ENCODE measurements around the gene ARL6IP4.
"Not testable (repeated sequence)": the region's sequence is repeated elsewhere in the genome, so short reads cannot be mapped to it uniquely, and the experiment has no call there.

ARL6IP4 gene

DNA sequence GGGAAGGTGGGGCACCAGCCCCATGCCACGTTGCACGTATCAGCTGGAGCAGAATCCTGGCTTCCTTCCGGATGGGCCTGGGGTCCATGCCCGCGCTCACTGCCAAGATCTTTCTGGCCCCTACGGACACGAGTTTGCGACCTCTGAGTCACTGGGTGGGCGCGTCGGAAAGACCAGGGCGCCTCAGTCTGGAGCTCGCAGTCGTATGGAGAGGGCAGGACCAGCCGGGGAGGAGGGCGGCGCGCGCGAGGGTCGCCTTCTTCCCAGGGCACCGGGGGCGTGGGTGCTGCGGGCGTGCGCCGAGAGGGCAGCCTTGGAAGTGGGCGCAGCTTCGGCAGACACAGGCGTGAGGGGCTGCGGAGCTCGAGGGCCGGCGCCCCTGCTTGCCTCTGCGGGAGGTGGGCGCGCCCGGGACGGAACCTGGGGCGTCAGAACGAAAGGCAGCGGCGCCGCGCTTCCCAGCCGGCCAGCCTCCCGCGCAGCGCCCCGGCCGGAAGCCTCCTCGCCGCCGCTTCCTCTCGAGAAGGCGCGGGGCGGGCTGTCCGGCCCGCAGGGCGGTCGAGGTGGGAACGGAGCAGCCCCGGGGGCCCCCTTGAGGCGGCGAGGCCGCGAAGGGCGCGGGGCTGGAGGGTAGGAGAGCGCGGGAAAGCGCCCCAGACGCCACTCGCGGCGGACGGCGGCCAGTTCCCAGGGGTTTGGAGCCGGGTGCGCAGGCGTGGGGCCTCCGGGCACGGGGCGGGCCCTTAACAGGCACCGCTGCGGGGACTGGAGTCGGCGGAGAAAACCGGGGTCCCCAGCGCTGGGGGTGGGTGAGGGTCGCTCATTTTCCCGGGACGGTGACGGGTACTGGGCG lies at the start of gene ARL6IP4:
Gene ARL6IP4, plus strand, starts transcription at position 499 of the 853 bp plus-strand sequence. CDS start 459 bp downstream, outside the sequence.
- peaks cover 51 to 84% of the 10 kb centered on the region in 2 donors for H3K4me1 Mint-ChIP-seq
- peaks cover 37 to 43% of the 10 kb centered on the region in 2 donors for H3K36me3 Mint-ChIP-seq
- peak within 1 kb of the TSS; percentile 96 for H3K27ac Mint-ChIP-seq
- peak within 1 kb of the TSS; percentile 87 to 91 for H3K4me3 Mint-ChIP-seq
- ATAC-seq (replicated peaks): peak; percentile 79 to 81
- no peaks in the 10 kb centered on the region for H3K27me3 Mint-ChIP-seq
- no peaks in the 10 kb centered on the region for H3K9me3 Mint-ChIP-seq
- peak; percentile 61 for DNase-seq

DNA sequence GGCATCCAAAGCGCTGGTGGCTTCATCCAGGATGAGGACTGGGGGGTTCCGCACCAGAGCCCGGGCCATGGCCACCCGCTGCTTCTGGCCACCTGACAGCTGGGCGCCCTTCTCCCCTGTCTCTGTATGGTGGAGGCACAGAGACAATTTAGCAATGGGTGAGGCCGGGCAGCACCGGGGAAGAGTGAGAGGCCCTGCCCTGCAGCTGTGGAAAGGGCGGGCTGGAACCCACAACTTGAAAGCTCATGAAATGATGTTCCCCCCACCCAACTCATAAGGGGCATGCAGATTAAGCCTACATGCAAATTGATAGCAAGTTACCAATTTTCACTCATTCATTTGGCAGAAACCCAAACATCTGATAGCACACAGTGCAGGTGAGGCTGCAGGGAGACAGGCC lies 48.3 kb upstream of the ARL6IP4 start:
- peaks cover 11 to 30% of the 10 kb centered on the region in 2 donors for H3K4me1 Mint-ChIP-seq
- no peak overlapping the region for H3K27ac Mint-ChIP-seq
- no peaks in the 10 kb centered on the region for H3K27me3 Mint-ChIP-seq
- H3K9me3 Mint-ChIP-seq: no peaks in the 10 kb centered on the region
- DNase-seq (no peak), ATAC-seq (replicated peaks) (peak in 1 of 2 donors; percentile 12)
- H3K4me3 Mint-ChIP-seq: no peak overlapping the region
- no peaks in the 10 kb centered on the region for H3K36me3 Mint-ChIP-seq

DNA sequence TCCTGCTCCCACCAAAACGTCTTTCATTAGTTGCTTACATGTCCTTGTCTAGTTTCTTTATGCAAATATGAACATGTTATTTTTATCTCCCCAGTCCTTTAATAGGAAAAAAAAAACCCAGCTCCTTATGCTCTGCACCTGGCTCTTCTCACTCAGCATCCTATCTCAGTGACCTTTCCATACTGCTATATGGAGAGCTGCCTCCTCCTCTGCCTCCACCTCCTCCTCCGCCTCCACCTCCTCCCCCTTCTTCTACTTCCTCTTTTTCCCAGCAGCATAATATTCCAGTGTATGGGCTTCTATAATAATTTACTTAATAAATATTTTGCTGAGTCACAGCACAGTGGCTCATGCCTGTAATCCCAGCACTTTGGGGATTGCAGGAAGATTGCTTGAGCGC lies 45.8 kb upstream of the ARL6IP4 start:
- no peak overlapping the region for H3K4me3 Mint-ChIP-seq
- no peaks in the 10 kb centered on the region for H3K9me3 Mint-ChIP-seq
- no peak for DNase-seq
- ATAC-seq (replicated peaks): peak; percentile 83 to 86
- H3K4me1 Mint-ChIP-seq: peaks cover 7 to 25% of the 10 kb centered on the region in 2 donors
- no peaks in the 10 kb centered on the region for H3K36me3 Mint-ChIP-seq
- H3K27ac Mint-ChIP-seq: peak overlapping the region; percentile 83
- H3K27me3 Mint-ChIP-seq: no peaks in the 10 kb centered on the region

DNA sequence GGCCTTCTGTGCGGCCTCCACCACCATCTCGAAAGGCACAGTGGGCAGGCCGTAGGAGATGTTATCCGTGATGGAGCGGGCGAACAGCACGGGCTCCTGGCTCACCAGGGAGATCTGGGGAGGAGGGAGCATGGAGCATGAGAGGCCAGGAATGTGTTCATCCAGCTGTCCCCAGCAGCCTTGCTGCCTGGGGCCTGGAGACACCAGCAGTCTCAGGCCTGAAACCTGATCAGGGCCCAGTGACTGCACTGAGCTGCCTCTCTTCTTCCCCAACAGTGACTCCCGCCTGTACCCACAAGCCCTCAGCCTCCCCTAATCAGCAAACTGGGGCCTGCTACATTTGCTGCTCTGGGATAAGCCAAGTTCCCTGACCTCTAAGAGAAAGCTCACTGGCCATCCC lies 45.2 kb upstream of the ARL6IP4 start:
- Mint-ChIP-seq H3K4me1 (peaks cover 7 to 25% of the 10 kb centered on the region in 2 donors), H3K9me3 (no peaks in the 10 kb centered on the region), H3K36me3 (no peaks in the 10 kb centered on the region), H3K27me3 (no peaks in the 10 kb centered on the region), H3K27ac (peak overlapping the region; percentile 83), H3K4me3 (no peak overlapping the region)
- DNase-seq: no peak
- ATAC-seq (replicated peaks): no peak

DNA sequence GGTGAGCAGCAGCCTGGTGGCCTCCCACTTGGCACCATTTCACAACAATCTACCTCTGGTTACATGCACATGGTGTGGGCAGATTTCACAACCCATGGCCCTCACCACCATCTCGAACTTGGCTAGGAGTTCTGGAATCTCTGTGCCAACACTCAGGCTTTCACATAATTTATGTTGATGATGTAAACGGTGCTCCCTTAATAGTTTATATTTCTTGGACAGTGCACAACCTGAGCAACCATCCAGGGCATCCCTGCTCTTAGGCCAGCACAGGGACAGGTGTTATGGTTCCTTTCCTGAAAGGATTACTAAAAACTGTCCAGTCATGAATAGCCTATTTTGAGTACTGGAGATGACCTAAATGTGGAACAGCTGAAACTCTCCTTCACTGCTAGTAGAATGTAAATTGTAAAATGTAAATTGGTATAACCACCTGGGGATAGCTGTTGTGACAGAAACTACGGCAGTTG lies 42.8 kb upstream of the ARL6IP4 start:
- no peak overlapping the region for H3K27ac Mint-ChIP-seq
- no peak for ATAC-seq (replicated peaks)
- no peaks in the 10 kb centered on the region for H3K27me3 Mint-ChIP-seq
- peaks cover 0 to 1% of the 10 kb centered on the region in 2 donors for H3K36me3 Mint-ChIP-seq
- peaks cover 9 to 27% of the 10 kb centered on the region in 2 donors for H3K4me1 Mint-ChIP-seq
- no peak overlapping the region for H3K4me3 Mint-ChIP-seq
- no peaks in the 10 kb centered on the region for H3K9me3 Mint-ChIP-seq
- no peak for DNase-seq

DNA sequence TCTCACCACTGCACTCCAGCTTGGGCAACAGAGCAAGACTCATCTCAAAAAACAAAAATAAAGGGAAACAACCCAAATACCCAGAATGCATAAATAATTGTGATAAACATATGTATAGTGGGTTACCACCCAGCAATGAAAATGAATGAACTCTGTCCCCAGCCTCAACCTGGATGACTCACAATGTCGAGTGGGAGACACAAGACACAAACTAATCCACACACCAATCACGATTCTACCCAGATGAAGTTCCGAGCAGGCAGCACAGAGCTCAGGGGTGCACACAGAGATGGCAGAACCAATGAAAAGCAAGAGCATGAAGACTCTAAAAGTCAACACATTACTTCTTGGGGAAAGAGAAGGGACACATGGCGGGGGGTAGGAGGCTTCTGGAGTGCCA lies 41.4 kb upstream of the ARL6IP4 start:
- H3K4me1 Mint-ChIP-seq: peaks cover 19 to 42% of the 10 kb centered on the region in 2 donors
- H3K36me3 Mint-ChIP-seq: peaks cover 0 to 1% of the 10 kb centered on the region in 2 donors
- no peak overlapping the region for H3K4me3 Mint-ChIP-seq
- no peaks in the 10 kb centered on the region for H3K27me3 Mint-ChIP-seq
- H3K27ac Mint-ChIP-seq: no peak overlapping the region
- ATAC-seq (replicated peaks) (peak in 1 of 2 donors; percentile 26), DNase-seq (no peak)
- no peaks in the 10 kb centered on the region for H3K9me3 Mint-ChIP-seq

DNA sequence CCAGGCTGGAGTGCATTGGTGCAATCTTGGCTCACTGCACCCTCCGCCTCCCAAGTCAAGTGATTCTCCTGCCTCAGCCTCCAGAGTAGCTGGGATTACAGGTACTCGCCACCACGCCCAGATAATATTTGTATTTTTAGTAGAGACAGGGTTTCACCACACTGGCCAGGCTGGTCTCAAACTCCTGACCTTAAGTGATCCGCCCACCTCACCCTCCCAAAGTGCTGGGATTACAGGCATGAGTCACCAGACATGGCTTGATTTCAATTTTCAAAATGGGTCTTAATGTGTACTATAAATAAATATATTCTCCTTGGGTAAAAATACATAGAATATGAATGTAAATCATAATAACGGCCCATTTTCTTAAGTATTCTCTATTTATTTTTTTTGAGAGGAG lies 39.1 kb upstream of the ARL6IP4 start:
- not testable (repeated sequence) for H3K4me3 Mint-ChIP-seq; ATAC-seq (replicated peaks); DNase-seq

DNA sequence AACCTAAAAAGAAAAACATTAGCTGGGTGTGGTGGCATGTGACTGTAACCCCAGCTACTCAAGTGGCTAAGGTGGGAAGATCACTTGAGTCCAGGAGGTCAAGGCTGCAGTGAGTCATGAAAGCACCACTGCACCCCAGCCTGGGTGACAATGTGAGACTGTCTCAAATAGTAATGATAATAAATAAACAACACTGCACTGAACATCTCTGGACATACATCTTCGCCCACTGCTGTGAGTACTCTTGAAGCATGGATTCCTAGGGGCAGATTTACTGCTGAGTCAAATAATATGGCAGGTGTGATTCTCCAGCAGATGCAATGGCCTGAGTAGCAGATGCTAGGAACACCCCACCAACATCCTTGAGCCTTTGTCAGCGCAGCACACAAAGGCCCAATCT lies 37.8 kb upstream of the ARL6IP4 start:
- no peaks in the 10 kb centered on the region for H3K9me3 Mint-ChIP-seq
- no peaks in the 10 kb centered on the region for H3K27me3 Mint-ChIP-seq

More for the DNA sequence above, 39.1 kb upstream of the ARL6IP4 start:
- H3K36me3 Mint-ChIP-seq, H3K9me3 Mint-ChIP-seq, H3K27me3 Mint-ChIP-seq, H3K27ac Mint-ChIP-seq: not testable (repeated sequence)
- H3K4me1 Mint-ChIP-seq: peaks cover 24 to 48% of the 10 kb centered on the region in 2 donors

DNA sequence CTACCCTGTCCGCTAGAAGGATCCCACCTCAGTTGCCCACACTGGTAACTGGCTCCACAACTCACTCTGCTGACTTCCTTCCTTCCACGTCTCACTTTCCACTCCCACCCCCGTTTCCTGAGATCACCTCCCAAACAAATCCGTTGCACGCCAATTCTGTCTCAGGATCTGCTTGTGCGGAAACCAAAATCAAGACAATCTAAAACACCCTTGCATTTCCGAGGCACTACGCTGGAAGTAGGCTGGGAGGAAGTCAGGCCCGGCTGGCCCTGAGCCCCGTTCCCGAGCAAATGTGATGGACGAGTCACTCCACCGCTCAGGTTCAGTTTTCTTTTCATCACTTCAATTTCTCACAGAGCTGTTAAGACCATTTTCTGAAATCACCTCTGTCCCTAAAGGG lies 37.3 kb upstream of the ARL6IP4 start:
- Mint-ChIP-seq H3K27me3 (no peaks in the 10 kb centered on the region), H3K36me3 (peaks cover 1 to 2% of the 10 kb centered on the region in 2 donors), H3K9me3 (no peaks in the 10 kb centered on the region), H3K4me3 (no peak overlapping the region), H3K4me1 (peaks cover 39 to 61% of the 10 kb centered on the region in 2 donors), H3K27ac (no peak overlapping the region)
- ATAC-seq (replicated peaks) (no peak), DNase-seq (no peak)

More for the DNA sequence above, 37.8 kb upstream of the ARL6IP4 start:
- no peak overlapping the region for H3K27ac Mint-ChIP-seq
- H3K4me1 Mint-ChIP-seq: peaks cover 36 to 61% of the 10 kb centered on the region in 2 donors
- H3K36me3 Mint-ChIP-seq: peaks cover 0 to 1% of the 10 kb centered on the region in 2 donors
- H3K4me3 Mint-ChIP-seq: no peak overlapping the region
- DNase-seq (no peak), ATAC-seq (replicated peaks) (no peak)

DNA sequence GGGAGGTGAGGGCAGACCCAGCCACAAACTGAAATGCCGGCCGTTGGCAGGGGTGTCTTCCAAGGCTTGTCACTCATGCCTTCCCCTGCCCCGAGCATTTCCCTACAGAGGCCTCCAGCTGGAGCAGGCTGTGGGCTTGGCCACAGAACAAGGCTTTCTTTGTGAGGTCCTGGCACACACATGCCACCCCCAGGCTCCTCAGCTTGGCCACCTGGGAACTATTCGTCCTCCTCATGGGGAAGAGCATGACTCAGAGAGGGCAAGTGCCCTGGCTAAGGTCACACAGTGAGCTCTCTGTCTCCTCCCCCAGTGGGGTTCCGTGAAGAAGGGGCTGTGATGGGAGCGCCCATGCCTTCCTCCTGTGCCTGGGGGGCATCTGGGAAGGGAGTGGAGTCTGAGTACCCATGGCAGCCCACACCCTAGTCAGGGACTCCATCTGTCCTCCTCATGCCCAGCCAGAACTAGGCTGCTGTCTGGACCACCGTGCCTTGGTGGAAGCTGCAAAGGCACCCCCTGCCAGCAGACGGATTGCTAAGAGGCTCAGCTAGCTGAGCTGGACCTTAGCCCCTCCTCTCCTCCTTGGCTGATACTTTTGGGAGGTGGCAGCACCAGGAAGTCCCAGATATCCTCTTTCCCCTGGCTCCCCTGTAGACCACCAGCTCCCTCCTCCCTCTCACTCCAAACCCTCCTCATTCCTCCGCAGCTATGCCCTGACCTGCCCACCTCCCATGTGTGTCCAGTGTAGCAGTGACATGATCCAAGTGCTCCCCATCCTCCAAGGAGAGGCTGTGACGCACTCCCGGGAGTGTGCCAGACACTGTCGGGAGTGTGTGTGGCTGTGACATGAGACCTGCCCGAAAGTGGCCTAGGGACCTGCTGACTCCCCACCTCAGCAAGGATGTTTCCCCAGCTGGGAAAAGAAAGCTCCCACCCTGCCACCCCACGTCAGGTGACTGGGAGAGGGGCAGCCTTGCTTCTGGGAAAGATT lies 35.6 kb upstream of the ARL6IP4 start:
- DNase-seq (no peak), ATAC-seq (replicated peaks) (no peak)
- Mint-ChIP-seq H3K4me1 (peaks cover 37 to 63% of the 10 kb centered on the region in 2 donors), H3K4me3 (no peak overlapping the region), H3K9me3 (no peaks in the 10 kb centered on the region), H3K27ac (peak overlapping the region; percentile 76), H3K36me3 (peaks cover 1 to 3% of the 10 kb centered on the region in 2 donors), H3K27me3 (no peaks in the 10 kb centered on the region)

DNA sequence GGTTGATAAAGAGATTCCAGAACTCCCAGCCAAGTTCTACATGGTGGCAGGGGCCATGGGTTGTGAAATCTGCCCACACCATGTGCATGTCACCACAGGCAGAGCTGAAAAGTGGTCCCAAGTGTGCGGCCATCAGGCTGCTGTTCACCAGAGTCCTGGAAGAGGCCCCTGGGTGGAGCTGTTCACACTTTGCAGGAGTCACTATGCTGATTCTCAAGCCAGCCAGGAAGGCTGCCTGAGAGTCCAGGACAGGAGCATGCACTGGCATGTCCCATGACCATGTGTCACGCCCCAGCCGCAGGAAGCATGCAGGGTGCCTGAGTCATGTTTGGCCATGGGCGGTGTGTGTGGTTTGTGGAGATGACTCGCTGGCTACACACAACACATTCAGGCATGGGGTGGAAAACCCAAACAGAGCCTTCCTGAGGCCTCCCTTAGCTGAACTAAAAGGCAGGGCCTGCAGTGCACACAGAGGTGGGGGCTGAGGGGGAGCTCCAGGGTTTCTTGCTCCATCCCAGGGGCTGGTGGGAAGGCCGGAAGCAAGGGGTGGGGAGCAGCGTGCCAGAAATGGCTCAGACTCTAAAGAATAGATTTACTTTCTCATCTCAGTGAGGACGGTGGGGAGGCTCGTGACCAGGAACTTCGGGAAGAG lies 33.7 kb upstream of the ARL6IP4 start:
- peaks cover 0 to 3% of the 10 kb centered on the region in 2 donors for H3K36me3 Mint-ChIP-seq
- H3K27ac Mint-ChIP-seq: peak overlapping the region; percentile 92
- no peaks in the 10 kb centered on the region for H3K9me3 Mint-ChIP-seq
- ATAC-seq (replicated peaks) (peak; percentile 87 to 92), DNase-seq (peak; percentile 74)
- no peaks in the 10 kb centered on the region for H3K27me3 Mint-ChIP-seq
- peaks cover 40 to 68% of the 10 kb centered on the region in 2 donors for H3K4me1 Mint-ChIP-seq
- peak overlapping the region; percentile 59 to 77 for H3K4me3 Mint-ChIP-seq

DNA sequence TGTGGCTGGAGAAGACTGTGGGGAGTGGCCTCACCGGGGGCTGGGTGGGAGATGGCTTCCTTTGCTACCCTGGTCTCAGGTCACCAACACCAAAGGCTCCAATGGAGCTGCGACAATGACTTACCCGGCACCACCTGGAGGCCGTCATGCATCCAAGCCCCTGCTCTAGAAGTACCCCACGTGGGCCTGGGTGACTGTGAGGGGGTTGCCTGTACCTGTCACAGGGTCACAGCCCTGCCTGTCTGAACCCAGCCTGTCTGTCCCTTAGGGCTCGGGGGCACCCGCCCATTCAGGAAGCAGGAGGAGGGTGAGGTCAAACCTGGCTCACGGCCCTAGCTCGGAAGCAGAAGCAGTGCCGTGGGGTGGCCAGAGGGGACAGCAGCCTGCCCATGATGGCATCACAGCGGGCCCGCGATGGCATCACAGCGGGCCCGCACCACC lies 33.1 kb upstream of the ARL6IP4 start:
- ATAC-seq (replicated peaks) (peak; percentile 39 to 40), DNase-seq (no peak)
- no peaks in the 10 kb centered on the region for H3K27me3 Mint-ChIP-seq
- H3K4me1 Mint-ChIP-seq: peaks cover 45 to 73% of the 10 kb centered on the region in 2 donors
- H3K9me3 Mint-ChIP-seq: no peaks in the 10 kb centered on the region
- H3K36me3 Mint-ChIP-seq: peaks cover 0 to 3% of the 10 kb centered on the region in 2 donors
- peak overlapping the region; percentile 59 to 77 for H3K4me3 Mint-ChIP-seq
- peak overlapping the region; percentile 92 for H3K27ac Mint-ChIP-seq

DNA sequence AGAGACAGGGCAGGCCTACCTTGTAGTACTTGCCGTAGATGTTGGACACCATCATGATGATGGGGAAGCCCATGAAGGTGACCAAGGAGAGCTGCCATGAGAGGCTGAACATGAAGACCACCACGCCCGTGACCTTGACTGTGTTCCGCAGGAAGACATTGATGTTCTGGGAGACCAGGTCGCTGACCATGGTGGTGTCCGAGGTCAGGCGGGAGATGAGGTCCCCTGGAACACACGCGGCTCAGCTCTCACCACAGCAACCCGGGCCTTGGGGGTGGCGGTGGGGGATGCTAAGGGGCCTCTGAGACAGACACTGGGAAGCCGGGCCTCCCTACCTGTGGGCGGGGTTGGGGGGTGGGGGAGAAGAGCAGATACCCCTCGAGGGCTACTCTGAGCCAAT lies 31.9 kb upstream of the ARL6IP4 start:
- Mint-ChIP-seq H3K27ac (no peak overlapping the region), H3K9me3 (no peaks in the 10 kb centered on the region), H3K36me3 (peaks cover 0 to 3% of the 10 kb centered on the region in 2 donors), H3K27me3 (no peaks in the 10 kb centered on the region), H3K4me3 (no peak overlapping the region), H3K4me1 (peaks cover 38 to 65% of the 10 kb centered on the region in 2 donors)
- ATAC-seq (replicated peaks): no peak
- DNase-seq: no peak

Data from stimulated activated naive B cell treated with anti-CD40 and anti-IgM and Interleukin-4, amounts not matched to agents 10 μg/mL and 1 μg/mL and 100 μg/mL, for 72 hours (primary cell).